22Rv1 (cell line): ENCODE results near the gene FAM163B.

Experiments used
- H3K27ac ChIP-seq: fragments of 450-650 bp; 2 replicates; pipeline ENCODE4 v1.5.1; 2017
- CTCF ChIP-seq: fragments of 450-650 bp; IDR thresholded peaks from 2 replicates; pipeline ENCODE4 v1.5.1; 2017; ENCODE audit warnings: mild to moderate bottlenecking
- ZFX ChIP-seq: fragments of 450-650 bp; IDR thresholded peaks from 2 replicates; pipeline ENCODE4 v1.6.1; 2017; ENCODE audit warnings: antibody characterized with exemption, borderline replicate concordance

Gene FAM163B

GRCh38 chr9:133637451-133638055 lies 28.4 kb upstream of the FAM163B start:
- no peak for TF ChIP-seq ZFX
- no peak for TF ChIP-seq CTCF
- no peak overlapping the region for H3K27ac ChIP-seq

GRCh38 chr9:133636902-133637301 lies 27.7 kb upstream of the FAM163B start:
- TF ChIP-seq CTCF (no peak), ZFX (no peak)
- H3K27ac ChIP-seq = no peak overlapping the region

- H3K27ac ChIP-seq = no peak within 1 kb of the TSS
Measured at GRCh38 chr9:133635533-133636531, 26.6 kb upstream of the FAM163B start, which contains the start of gene DBH. Gene DBH (plus strand): TSS chr9:133636363. CDS start chr9:133636372, 9 bp downstream.

GRCh38 chr9:133635098-133635497 lies 25.9 kb upstream of the FAM163B start:
- no peak overlapping the region for H3K27ac ChIP-seq
- no peak for TF ChIP-seq ZFX
- TF ChIP-seq CTCF = no peak

More at GRCh38 chr9:133635533-133636531, 26.6 kb upstream of the FAM163B start, which contains the start of gene DBH:
- TF ChIP-seq CTCF = no peak
- no peak for TF ChIP-seq ZFX

GRCh38 chr9:133634081-133634691 lies 25.0 kb upstream of the FAM163B start:
- TF ChIP-seq CTCF (no peak), ZFX (no peak)
- H3K27ac ChIP-seq = no peak overlapping the region

- TF ChIP-seq CTCF (no peak), ZFX (no peak)
- no peak overlapping the region for H3K27ac ChIP-seq
Measured at GRCh38 chr9:133633681-133634080, 24.5 kb upstream of the FAM163B start.
